Keratinocyte (primary cell): ENCODE results near the gene TMEM219. TPM values are rescaled to one million over a fixed set of nuclear protein-coding genes. Genes with fewer than 3 reads are reported as not detected.

Source experiments
- DNase-seq: peaks from one replicate; pipeline ENCODE4 v3.0.0-alpha.2; 2011; ENCODE audit warnings: low read depth, missing footprints, low spot score
- FAIRE-seq: peaks from 2 replicates; lab custom pipeline; 2011; peaks lifted over from hg19 to GRCh38; lab: Jason Lieb, UNC
- H2AFZ ChIP-seq: 2 replicates; pipeline ENCODE4 v1.6.0; 2012; ENCODE audit warnings: low read length, control low read depth, inconsistent platforms; ENCODE audit not compliant: control insufficient read depth
- H3K27ac ChIP-seq: 2 replicates; pipeline ENCODE4 v1.5.1; 2011; ENCODE audit warnings: low read length; ENCODE audit not compliant: control insufficient read depth, insufficient read depth
- H3K27me3 ChIP-seq: 3 replicates; pipeline ENCODE4 v1.6.0; 2011; ENCODE audit warnings: low read length; ENCODE audit not compliant: control insufficient read depth, insufficient read depth; ENCODE audit errors: extremely low read depth
- H3K36me3 ChIP-seq, 2 experiments: 2 replicates in 1 of 2; 3 replicates in 1 of 2; pipeline ENCODE4 v1.5.1; 2011; ENCODE audit warnings: low read length in 2 of 2, mild to moderate bottlenecking in 1 of 2; ENCODE audit not compliant: control insufficient read depth in 2 of 2, insufficient read depth in 2 of 2; ENCODE audit errors: extremely low read depth in 1 of 2
- H3K4me1 ChIP-seq: 3 replicates; pipeline ENCODE4 v1.5.1; 2011; ENCODE audit warnings: low read length; ENCODE audit not compliant: control insufficient read depth, insufficient read depth; ENCODE audit errors: extremely low read depth
- H3K4me2 ChIP-seq: 3 replicates; pipeline ENCODE4 v1.6.0; 2011; ENCODE audit warnings: low read depth, low read length; ENCODE audit not compliant: control insufficient read depth, insufficient read depth; ENCODE audit errors: extremely low read depth
- H3K4me3 ChIP-seq, 3 experiments: fragments of 200-600 bp in 1 of 3; sonication (generic) in 1 of 3; 2 replicates in 2 of 3; 3 replicates in 1 of 3; pipeline ENCODE4 v1.5.1; 2011 to 2016; ENCODE audit warnings: low read length in 3 of 3, mild to moderate bottlenecking in 3 of 3, control low read depth in 2 of 3, inconsistent platforms in 1 of 3, low read depth in 1 of 3, mixed read lengths in 1 of 3, mixed run types in 1 of 3, moderate library complexity in 1 of 3; ENCODE audit not compliant: control insufficient read depth in 2 of 3, insufficient read depth in 2 of 3; ENCODE audit errors: extremely low read depth in 1 of 3
- H3K79me2 ChIP-seq: 2 replicates; pipeline ENCODE4 v1.6.0; 2012; ENCODE audit warnings: low read length; ENCODE audit not compliant: control insufficient read depth, insufficient read depth
- H3K9ac ChIP-seq: 3 replicates; pipeline ENCODE4 v1.6.0; 2011; ENCODE audit warnings: low read length; ENCODE audit not compliant: control insufficient read depth, insufficient read depth; ENCODE audit errors: extremely low read depth
- H3K9me1 ChIP-seq: 3 replicates; pipeline ENCODE4 v1.6.0; 2011; ENCODE audit warnings: low read length; ENCODE audit not compliant: control insufficient read depth, insufficient read depth; ENCODE audit errors: extremely low read depth
- H3K9me3 ChIP-seq: 2 replicates; pipeline ENCODE4 v1.5.1; 2012; ENCODE audit warnings: low read depth, low read length; ENCODE audit not compliant: control insufficient read depth
- H4K20me1 ChIP-seq: 3 replicates; pipeline ENCODE4 v1.6.0; 2011; ENCODE audit warnings: low read length; ENCODE audit not compliant: control insufficient read depth, insufficient read depth; ENCODE audit errors: extremely low read depth
- CTCF ChIP-seq, 3 experiments: IDR thresholded peaks in 1 of 3; conservative IDR thresholded peaks in 1 of 3; optimal IDR thresholded peaks in 1 of 3; 2 replicates in 2 of 3; 3 replicates in 1 of 3; pipeline versions ENCODE3 to v1.5.1; 2011; ENCODE audit warnings: low read length in 3 of 3, mild to moderate bottlenecking in 3 of 3, moderate library complexity in 2 of 3, control low read depth in 1 of 3, inconsistent platforms in 1 of 3; ENCODE audit not compliant: insufficient read depth in 2 of 3; ENCODE audit errors: extremely low read depth in 1 of 3
- EZH2 ChIP-seq: IDR thresholded peaks from one replicate; pipeline ENCODE4 v1.6.1; 2012; ENCODE audit warnings: inconsistent platforms, mild to moderate bottlenecking, low read length, moderate library complexity
- dilution Hi-C: fragments of 300-500 bp; cut with MboI; formaldehyde crosslinking; loops from one replicate; pipeline ENCODE4 v1.7.0; 2020; ENCODE audit warnings: low sequenced_read_pairs; ENCODE audit not compliant: extremely low pct_ligation_motif_present
- polyA plus RNA-seq, 5 experiments: library from polyadenylated mRNA; depleted of rRNA in 3 of 5; stranded (reverse) in 3 of 5; stranded (forward) in 1 of 5; unstranded in 1 of 5; fragments of >200 nt; gene quantifications; 1 replicate in 1 of 5; 2 replicates in 3 of 5; 3 replicates in 1 of 5; pipeline versions ENCODE4 v1.2.1 to v1.2.3, GENCODE V29; 2011 to 2012; ENCODE audit warnings: missing spikeins in 2 of 5, low read depth in 1 of 5, low replicate concordance in 1 of 5

Gene TMEM219
- polyA plus RNA-seq, 1 donor (not counting 4 experiments of a cell fraction or from before 2014, with no cell fraction given), result 48.5 TPM

- H3K4me2 ChIP-seq, result no peak overlapping the region
- H3K9me3 ChIP-seq, result no peaks in the 10 kb centered on the region
- no peak for TF ChIP-seq CTCF (optimal IDR thresholded peaks at IDR 0.05 in 1 of 3, IDR thresholded peaks at IDR 0.05 in 1 of 3, conservative IDR thresholded peaks at IDR 0.05 in 1 of 3; ENCODE audit: extremely low read depth in 1 of 3, insufficient read depth in 2 of 3, low read length in 3 of 3)
- no peak for TF ChIP-seq EZH2
- no peak overlapping the region for H3K9ac ChIP-seq
- H3K27me3 ChIP-seq, result no peaks in the 10 kb centered on the region
- H2AFZ ChIP-seq, result no peak overlapping the region
- peaks cover 0 to 4% of the 10 kb centered on the region in 2 experiments for H3K36me3 ChIP-seq
- no peaks in the 10 kb centered on the region for H3K4me1 ChIP-seq
- H3K4me3 ChIP-seq, result no peak overlapping the region
- no peaks in the 10 kb centered on the region for H3K9me1 ChIP-seq
- H3K27ac ChIP-seq, result no peak overlapping the region
- dilution Hi-C loops, result no loop called here
- H4K20me1 ChIP-seq, result no peaks in the 10 kb centered on the region
- H3K79me2 ChIP-seq, result no peaks in the 10 kb centered on the region
- DNase-seq (no peak), FAIRE-seq (no peak)
These were observed 48.4 kb upstream of the TMEM219 start for GRCh38 chr16:29913514-29913913.

- no peaks in the 10 kb centered on the region for H3K9me3 ChIP-seq
- no peak for DNase-seq
- no peaks in the 10 kb centered on the region for H3K9me1 ChIP-seq
- no peak overlapping the region for H2AFZ ChIP-seq
- H3K79me2 ChIP-seq, result peaks cover under 1% of the 10 kb centered on the region
- no peaks in the 10 kb centered on the region for H3K4me1 ChIP-seq
- H3K36me3 ChIP-seq, result peaks cover 4% of the 10 kb centered on the region in 2 experiments
- dilution Hi-C loops, result no loop called here
- no peak overlapping the region for H3K4me2 ChIP-seq
- H3K4me3 ChIP-seq, result no peak overlapping the region
- no peak overlapping the region for H3K27ac ChIP-seq
- FAIRE-seq, result no peak
- H3K9ac ChIP-seq, result no peak overlapping the region
- H4K20me1 ChIP-seq, result no peaks in the 10 kb centered on the region
- H3K27me3 ChIP-seq, result no peaks in the 10 kb centered on the region
- TF ChIP-seq EZH2, result no peak
- TF ChIP-seq CTCF (optimal IDR thresholded peaks at IDR 0.05 in 1 of 3, IDR thresholded peaks at IDR 0.05 in 1 of 3, conservative IDR thresholded peaks at IDR 0.05 in 1 of 3; ENCODE audit: extremely low read depth in 1 of 3, insufficient read depth in 2 of 3, low read length in 3 of 3), result no peak
These were observed 46.2 kb upstream of the TMEM219 start for GRCh38 chr16:29915590-29916247.
